ENCODE results near the gene SCAF8.
"Not testable (repeated sequence)": the region's sequence is repeated elsewhere in the genome, so short reads cannot be mapped to it uniquely, and the experiment has no call there.

The SCAF8 gene

GRCh38 chr6:154733183-154733625 lies at the start of gene SCAF8:
SCAF8 (plus strand) TSS chr6:154733416; CDS start chr6:154733901, 485 bp downstream.
- DNase-seq (ENCODE audit: low read depth): peak; percentile 92

- no peak for DNase-seq (ENCODE audit: low read depth)
These were observed 49.3 kb upstream of the SCAF8 start for GRCh38 chr6:154683756-154684523.

GRCh38 chr6:154686162-154686561 lies 47.1 kb upstream of the SCAF8 start:
- no peak for DNase-seq (ENCODE audit: low read depth)

GRCh38 chr6:154689493-154690255 lies 43.5 kb upstream of the SCAF8 start:
- DNase-seq (ENCODE audit: low read depth): no peak

- no peak for DNase-seq (ENCODE audit: low read depth)
These were observed 42.4 kb upstream of the SCAF8 start for GRCh38 chr6:154690857-154691256.

- DNase-seq (ENCODE audit: low read depth): no peak
These were observed 36.6 kb upstream of the SCAF8 start for GRCh38 chr6:154696661-154697060.

GRCh38 chr6:154703124-154703523 lies 30.1 kb upstream of the SCAF8 start:
- DNase-seq (ENCODE audit: low read depth): no peak

- DNase-seq (ENCODE audit: low read depth): no peak
These were observed 27.6 kb upstream of the SCAF8 start for GRCh38 chr6:154705471-154706113.

GRCh38 chr6:154706389-154706788 lies 26.8 kb upstream of the SCAF8 start:
- no peak for DNase-seq (ENCODE audit: low read depth)

GRCh38 chr6:154709621-154710020 lies 23.6 kb upstream of the SCAF8 start:
- no peak for DNase-seq (ENCODE audit: low read depth)

GRCh38 chr6:154710689-154711088 lies 22.5 kb upstream of the SCAF8 start:
- no peak for DNase-seq (ENCODE audit: low read depth)

- DNase-seq (ENCODE audit: low read depth): no peak
These were observed 17.8 kb upstream of the SCAF8 start for GRCh38 chr6:154715446-154715845.

- not testable (repeated sequence) for DNase-seq (ENCODE audit: low read depth)
These were observed 16.9 kb upstream of the SCAF8 start for GRCh38 chr6:154716350-154716749.

GRCh38 chr6:154719433-154719832 lies 13.8 kb upstream of the SCAF8 start:
- no peak for DNase-seq (ENCODE audit: low read depth)

- no peak for DNase-seq (ENCODE audit: low read depth)
These were observed 13.4 kb upstream of the SCAF8 start for GRCh38 chr6:154719854-154720253.

- DNase-seq (ENCODE audit: low read depth): no peak
These were observed 11.8 kb upstream of the SCAF8 start for GRCh38 chr6:154721460-154721859.

- DNase-seq (ENCODE audit: low read depth): no peak
These were observed 6.3 kb upstream of the SCAF8 start for GRCh38 chr6:154726887-154727286.

GRCh38 chr6:154731296-154732218 lies 1.7 kb upstream of the SCAF8 start:
- DNase-seq (ENCODE audit: low read depth): no peak

- no peak for DNase-seq (ENCODE audit: low read depth)
These were observed 556 bp upstream of the SCAF8 start for GRCh38 chr6:154732538-154733182.

- peak; percentile 67 for DNase-seq (ENCODE audit: low read depth)
These were observed 588 bp downstream of the SCAF8 start for GRCh38 chr6:154733626-154734382.
